WI38 (cell line): ENCODE results near the gene CPSF3.

Experiments
- H3K4me3 ChIP-seq: 2 replicates; pipeline ENCODE4 v1.5.1; 2011; ENCODE audit warnings: low read depth, mild to moderate bottlenecking, control low read depth, low read length
- TF ChIP-seq, protein P1 (sequence below): IDR thresholded peaks from 2 replicates; pipeline ENCODE4 v1.5.1; 2012; ENCODE audit warnings: low read depth, mild to moderate bottlenecking, control low read depth, low read length

Gene CPSF3

DNA sequence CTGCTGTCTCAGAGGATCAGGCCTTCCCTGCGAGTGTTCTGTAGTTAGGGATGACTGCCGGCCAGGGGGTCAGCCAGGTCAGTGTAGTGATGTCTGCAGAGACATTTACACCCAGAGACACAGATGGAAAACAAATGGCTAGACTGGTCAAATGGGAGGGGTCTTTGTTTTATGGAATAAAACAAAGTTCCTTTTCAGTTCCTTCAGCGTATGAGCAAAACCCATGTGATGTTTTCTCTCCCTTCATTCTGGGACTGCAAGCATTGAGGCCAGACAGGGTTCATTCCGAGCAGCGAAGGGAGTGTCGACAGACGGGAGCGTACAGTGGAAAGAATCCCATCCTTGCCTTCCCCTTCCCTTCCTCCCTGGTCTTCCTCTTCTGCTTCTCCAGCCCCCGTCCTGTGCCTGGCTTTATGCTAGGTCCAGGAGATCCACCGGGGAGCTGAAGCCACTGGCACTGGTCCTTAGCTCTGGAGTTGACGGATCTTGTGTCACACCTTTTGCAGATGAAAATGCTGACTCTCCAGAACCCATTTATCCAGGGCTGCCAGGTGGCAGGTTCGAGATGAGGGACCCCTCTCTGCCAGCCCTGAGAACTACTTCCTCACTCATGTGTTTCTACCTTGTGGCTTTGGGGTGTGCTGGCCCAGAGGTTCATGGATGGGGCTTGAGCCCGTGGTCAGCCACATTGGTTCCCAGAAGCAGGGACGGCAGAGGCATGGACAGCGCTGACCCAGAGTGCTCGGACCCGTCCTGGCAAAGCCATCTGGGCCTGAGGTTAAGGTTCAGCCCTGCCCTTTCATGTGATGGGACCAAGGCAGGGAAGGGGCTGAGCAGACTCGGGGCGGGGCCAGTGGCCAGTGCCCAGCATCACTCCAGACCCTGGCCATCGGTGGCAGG, 24.3 kb upstream of the CPSF3 start:
- TF ChIP-seq, protein P1, sequence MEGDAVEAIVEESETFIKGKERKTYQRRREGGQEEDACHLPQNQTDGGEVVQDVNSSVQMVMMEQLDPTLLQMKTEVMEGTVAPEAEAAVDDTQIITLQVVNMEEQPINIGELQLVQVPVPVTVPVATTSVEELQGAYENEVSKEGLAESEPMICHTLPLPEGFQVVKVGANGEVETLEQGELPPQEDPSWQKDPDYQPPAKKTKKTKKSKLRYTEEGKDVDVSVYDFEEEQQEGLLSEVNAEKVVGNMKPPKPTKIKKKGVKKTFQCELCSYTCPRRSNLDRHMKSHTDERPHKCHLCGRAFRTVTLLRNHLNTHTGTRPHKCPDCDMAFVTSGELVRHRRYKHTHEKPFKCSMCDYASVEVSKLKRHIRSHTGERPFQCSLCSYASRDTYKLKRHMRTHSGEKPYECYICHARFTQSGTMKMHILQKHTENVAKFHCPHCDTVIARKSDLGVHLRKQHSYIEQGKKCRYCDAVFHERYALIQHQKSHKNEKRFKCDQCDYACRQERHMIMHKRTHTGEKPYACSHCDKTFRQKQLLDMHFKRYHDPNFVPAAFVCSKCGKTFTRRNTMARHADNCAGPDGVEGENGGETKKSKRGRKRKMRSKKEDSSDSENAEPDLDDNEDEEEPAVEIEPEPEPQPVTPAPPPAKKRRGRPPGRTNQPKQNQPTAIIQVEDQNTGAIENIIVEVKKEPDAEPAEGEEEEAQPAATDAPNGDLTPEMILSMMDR: no peak
- no peak overlapping the region for H3K4me3 ChIP-seq

DNA sequence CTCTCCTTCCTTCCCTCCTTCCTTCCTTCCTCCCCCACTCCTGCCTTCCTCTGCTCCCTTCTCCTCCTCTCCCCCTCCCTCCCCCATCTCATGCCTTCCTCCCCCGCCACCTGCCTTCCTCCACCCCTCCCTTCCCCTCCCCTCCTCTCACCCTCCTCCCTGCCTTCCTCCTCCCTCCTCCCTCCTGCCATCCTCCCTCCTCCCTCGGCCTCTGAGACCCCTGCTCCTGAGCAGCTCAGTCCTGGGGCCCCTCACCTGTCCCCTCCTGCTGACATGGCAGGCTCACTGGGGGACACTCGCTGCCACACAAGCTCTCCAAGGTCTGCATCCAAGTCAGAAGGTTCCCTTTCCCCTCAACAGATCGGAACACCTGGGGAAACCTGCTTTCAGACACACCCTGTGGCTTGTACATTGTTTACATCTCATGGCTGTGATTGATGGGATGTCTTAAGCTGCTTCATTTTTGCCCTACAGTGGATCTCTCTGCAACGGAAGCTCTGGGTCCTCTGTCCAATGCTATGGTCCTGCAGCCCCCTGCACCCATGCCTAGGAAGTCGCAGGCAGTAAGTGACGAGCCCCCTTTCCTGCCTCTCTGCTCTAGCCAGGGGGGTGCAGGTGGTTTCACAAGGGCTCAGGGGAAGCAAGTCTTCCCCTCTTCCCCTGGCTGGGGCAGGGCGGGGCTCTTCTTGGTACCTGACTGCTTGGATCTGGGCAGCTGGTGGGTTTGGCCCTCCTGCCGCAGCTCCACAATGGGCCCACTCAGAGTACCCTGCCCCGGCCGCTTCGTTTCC, 23.0 kb upstream of the CPSF3 start:
- TF ChIP-seq, protein P1: no peak
- H3K4me3 ChIP-seq: no peak overlapping the region

DNA sequence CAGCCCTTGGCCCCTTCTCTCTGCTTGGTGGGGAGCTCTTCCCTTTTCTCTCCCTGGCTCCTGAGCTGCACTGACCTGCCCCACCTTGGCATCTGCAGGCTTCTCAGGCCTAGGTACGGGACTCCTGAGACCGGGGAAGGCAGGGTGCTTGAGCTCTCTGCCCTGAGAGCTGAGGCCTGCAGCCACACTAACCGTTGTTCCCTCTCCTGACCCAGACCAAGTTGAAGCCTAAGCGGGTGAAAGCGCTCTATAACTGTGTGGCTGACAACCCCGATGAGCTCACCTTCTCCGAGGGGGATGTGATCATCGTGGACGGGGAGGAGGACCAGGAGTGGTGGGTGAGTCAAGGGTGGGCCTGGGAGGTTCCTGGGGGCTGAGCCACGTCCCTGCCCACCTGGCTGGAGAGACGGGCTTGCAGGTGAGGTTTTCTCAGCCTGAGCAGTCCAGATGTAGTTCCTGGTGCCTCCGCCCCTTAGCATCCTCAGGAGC, 22.4 kb upstream of the CPSF3 start:
- TF ChIP-seq, protein P1: no peak
- no peak overlapping the region for H3K4me3 ChIP-seq

DNA sequence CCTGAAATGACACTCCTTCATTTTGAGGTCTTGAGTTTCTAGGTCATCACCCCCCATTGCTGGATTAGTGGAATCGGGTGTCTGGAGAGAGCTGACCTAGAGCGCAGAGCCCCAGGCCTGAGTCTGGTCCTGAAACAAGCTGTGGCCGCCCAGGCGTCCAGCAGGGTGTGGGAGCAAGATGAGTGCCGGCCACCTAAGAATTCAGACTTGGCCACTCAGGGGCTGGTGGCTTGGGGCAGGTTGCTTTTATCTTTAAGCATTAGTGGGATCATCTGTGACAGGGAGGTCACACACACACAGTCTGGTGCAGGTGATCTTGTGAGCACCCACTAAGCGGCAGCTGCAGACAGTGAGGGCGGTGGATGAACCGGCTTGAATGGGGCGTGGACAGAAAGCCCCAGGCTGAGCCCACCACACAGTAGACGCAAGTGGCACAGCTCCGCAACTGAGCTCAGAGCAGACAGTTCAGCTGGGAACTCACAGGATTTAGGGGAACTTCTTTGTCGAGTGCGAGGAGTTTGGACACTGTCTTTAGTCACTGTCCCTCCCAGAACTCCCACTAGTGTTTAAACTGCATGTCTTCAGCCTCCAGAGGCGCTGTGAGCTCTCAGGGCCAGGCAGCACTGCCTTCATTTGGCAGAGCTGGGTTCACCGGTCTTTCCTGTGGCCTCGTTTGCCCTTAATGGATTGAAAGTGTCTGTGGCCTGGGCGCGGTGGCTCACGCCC, 21.6 kb upstream of the CPSF3 start:
- TF ChIP-seq, protein P1: no peak
- H3K4me3 ChIP-seq: no peak overlapping the region

DNA sequence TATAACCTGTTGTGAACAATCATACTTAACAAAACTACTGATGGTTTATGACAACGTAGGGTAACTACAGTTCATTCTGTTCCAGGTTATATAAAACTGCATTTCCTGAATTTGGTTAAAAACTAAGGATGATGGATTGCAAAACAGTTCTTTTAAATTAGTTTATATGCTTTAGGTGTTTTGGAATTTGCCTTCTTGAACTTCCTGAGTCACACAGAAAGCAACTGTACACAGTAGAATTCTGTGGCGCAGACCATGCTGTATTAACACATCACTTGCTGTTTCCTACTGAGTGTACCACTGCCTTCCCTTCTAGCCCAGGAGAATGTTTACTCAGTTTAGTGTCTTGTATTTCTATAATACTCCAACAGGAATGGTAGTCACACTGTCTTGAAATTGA, 19.5 kb upstream of the CPSF3 start:
- H3K4me3 ChIP-seq: no peak overlapping the region
- TF ChIP-seq, protein P1: no peak

DNA sequence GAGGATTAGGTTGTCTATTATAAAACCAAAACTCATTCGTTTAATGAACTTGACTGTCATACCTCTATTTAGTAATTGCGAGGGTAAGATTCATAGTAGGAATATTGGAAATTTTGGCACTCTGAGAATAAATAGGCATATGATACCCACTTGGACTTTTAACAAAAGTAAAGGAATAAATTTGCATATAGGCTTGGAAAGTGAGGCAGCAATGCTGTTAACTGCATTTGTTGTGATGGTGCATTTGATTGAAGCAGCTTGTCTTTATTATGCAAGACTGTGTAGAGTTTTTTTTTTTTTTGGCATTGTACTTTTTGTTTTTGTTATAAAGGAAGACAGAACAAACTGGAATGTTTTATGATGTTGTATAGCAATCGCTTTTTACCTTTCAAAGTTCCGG, 19.0 kb upstream of the CPSF3 start:
- TF ChIP-seq, protein P1: no peak

More for the DNA sequence above, 19.0 kb upstream of the CPSF3 start:
- no peak overlapping the region for H3K4me3 ChIP-seq
